ENCODE measurements around the gene CRB2.

The CRB2 gene

GRCh38 chr9:123355761-123356431 is at the start of gene CRB2:
TSS of gene CRB2 (plus strand) at chr9:123356197. CDS start at chr9:123356261, 64 bp downstream.
- DNase-seq: no peak

GRCh38 chr9:123309611-123310010 is 46.4 kb upstream of the CRB2 start:
- no peak for DNase-seq

- DNase-seq: no peak
Observed at GRCh38 chr9:123310551-123311249, 45.3 kb upstream of the CRB2 start.

GRCh38 chr9:123311250-123311752 is 44.7 kb upstream of the CRB2 start:
- DNase-seq: no peak

GRCh38 chr9:123312306-123312877 is 43.6 kb upstream of the CRB2 start:
- DNase-seq: no peak

- no peak for DNase-seq
Observed at GRCh38 chr9:123314617-123315016, 41.4 kb upstream of the CRB2 start.

GRCh38 chr9:123315635-123316034 is 40.4 kb upstream of the CRB2 start:
- DNase-seq: peak in 1 of 3 donors; percentile 29

GRCh38 chr9:123316053-123316718 is 39.8 kb upstream of the CRB2 start:
- peak; percentile 89 to 91 (median 90) for DNase-seq

GRCh38 chr9:123318202-123318601 is 37.8 kb upstream of the CRB2 start:
- no peak for DNase-seq

- DNase-seq: no peak
Observed at GRCh38 chr9:123318961-123319421, 37.0 kb upstream of the CRB2 start.

GRCh38 chr9:123319541-123320339 is 36.3 kb upstream of the CRB2 start:
- no peak for DNase-seq

- no peak for DNase-seq
Observed at GRCh38 chr9:123320814-123321213, 35.2 kb upstream of the CRB2 start.

- no peak for DNase-seq
Observed at GRCh38 chr9:123321616-123322272, 34.3 kb upstream of the CRB2 start.

GRCh38 chr9:123322273-123323195 is 33.5 kb upstream of the CRB2 start:
- DNase-seq: no peak

GRCh38 chr9:123323196-123324013 is 32.6 kb upstream of the CRB2 start:
- DNase-seq: no peak

GRCh38 chr9:123324767-123325183 is 31.2 kb upstream of the CRB2 start:
- DNase-seq: no peak

- no peak for DNase-seq
Observed at GRCh38 chr9:123326187-123326586, 29.8 kb upstream of the CRB2 start.

- peak; percentile 84 to 91 (median 89) for DNase-seq
Observed at GRCh38 chr9:123326662-123327093, 29.3 kb upstream of the CRB2 start.

GRCh38 chr9:123327697-123328100 is 28.3 kb upstream of the CRB2 start:
- no peak for DNase-seq

Measured in suppressor macrophage treated with lipopolysaccharide for 1 hour (primary cell).